GM12873 (cell line): ENCODE measurements around the gene CDC42BPA.

ENCODE experiments used
- TF ChIP-seq, protein P1 (sequence below): IDR thresholded peaks from 2 replicates; pipeline ENCODE4 v1.5.1; 2012; ENCODE audit warnings: low read depth, mild to moderate bottlenecking, moderate library complexity, low read length, control low read depth; ENCODE audit not compliant: insufficient read depth; ENCODE audit errors: missing control alignments

CDC42BPA gene, protein sequence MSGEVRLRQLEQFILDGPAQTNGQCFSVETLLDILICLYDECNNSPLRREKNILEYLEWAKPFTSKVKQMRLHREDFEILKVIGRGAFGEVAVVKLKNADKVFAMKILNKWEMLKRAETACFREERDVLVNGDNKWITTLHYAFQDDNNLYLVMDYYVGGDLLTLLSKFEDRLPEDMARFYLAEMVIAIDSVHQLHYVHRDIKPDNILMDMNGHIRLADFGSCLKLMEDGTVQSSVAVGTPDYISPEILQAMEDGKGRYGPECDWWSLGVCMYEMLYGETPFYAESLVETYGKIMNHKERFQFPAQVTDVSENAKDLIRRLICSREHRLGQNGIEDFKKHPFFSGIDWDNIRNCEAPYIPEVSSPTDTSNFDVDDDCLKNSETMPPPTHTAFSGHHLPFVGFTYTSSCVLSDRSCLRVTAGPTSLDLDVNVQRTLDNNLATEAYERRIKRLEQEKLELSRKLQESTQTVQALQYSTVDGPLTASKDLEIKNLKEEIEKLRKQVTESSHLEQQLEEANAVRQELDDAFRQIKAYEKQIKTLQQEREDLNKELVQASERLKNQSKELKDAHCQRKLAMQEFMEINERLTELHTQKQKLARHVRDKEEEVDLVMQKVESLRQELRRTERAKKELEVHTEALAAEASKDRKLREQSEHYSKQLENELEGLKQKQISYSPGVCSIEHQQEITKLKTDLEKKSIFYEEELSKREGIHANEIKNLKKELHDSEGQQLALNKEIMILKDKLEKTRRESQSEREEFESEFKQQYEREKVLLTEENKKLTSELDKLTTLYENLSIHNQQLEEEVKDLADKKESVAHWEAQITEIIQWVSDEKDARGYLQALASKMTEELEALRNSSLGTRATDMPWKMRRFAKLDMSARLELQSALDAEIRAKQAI (N-terminal part only)

GRCh38 chr1:227318016-227318852 lies at the start of gene CDC42BPA:
Gene CDC42BPA, minus strand, starts transcription at chr1:227318492. Its CDS starts 1,310 bp downstream, at chr1:227317182.
- TF ChIP-seq, protein P1, sequence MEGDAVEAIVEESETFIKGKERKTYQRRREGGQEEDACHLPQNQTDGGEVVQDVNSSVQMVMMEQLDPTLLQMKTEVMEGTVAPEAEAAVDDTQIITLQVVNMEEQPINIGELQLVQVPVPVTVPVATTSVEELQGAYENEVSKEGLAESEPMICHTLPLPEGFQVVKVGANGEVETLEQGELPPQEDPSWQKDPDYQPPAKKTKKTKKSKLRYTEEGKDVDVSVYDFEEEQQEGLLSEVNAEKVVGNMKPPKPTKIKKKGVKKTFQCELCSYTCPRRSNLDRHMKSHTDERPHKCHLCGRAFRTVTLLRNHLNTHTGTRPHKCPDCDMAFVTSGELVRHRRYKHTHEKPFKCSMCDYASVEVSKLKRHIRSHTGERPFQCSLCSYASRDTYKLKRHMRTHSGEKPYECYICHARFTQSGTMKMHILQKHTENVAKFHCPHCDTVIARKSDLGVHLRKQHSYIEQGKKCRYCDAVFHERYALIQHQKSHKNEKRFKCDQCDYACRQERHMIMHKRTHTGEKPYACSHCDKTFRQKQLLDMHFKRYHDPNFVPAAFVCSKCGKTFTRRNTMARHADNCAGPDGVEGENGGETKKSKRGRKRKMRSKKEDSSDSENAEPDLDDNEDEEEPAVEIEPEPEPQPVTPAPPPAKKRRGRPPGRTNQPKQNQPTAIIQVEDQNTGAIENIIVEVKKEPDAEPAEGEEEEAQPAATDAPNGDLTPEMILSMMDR, result no peak

DNA sequence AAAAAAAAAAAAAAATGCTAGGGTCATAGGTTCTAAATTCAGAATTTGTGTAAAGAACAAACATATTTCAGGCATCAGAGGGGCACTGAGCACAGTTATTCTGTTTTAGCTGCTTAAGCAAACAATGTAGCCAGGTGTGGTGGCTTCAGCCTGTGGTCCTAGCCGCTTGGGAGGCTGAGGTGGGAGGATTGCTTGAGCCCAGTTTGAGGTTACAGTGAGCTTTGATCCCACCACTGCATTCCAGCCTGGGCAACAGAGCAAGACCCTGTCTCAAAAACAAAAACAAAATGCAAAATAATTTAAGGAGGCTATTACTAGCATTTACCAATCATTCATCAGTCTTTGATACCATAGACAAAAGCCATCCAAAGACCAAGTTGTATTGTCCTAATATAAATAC lies 49.7 kb upstream of the CDC42BPA start:
- TF ChIP-seq, protein P1, result no peak

GRCh38 chr1:227365473-227366431 lies 47.5 kb upstream of the CDC42BPA start:
- TF ChIP-seq, protein P1, result no peak

GRCh38 chr1:227364657-227365056 lies 46.4 kb upstream of the CDC42BPA start:
- TF ChIP-seq, protein P1, result no peak

GRCh38 chr1:227363825-227364224 lies 45.5 kb upstream of the CDC42BPA start:
- TF ChIP-seq, protein P1, result no peak

DNA sequence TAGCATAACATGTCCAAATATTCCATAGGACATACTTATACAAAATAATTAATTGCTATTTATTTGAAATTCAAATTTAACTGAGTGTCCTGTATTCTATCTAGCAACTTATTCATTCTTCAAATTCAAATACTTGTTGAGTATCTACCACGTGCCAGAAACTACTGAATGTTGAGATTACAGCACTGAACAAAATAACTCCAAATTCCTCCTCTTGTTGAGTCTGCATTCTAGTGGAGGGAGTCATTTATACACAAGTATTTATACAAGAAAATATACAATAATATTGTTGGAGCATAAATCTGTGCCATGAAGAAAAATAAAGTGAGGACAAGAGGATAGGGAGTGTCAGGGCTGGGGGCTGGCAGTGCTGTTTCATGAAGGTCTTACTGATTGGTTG lies 43.7 kb upstream of the CDC42BPA start:
- TF ChIP-seq, protein P1, result no peak
